NCI-H146 treated with DMSO at 0.1 percent for 48 hours (cell line): ENCODE data around the gene FAM120A.

ENCODE experiments used
- DNase-seq: peaks from one replicate; lab custom pipeline; 2025; ENCODE audit not compliant: unreplicated experiment; lab: John Stamatoyannopoulos, UW

The FAM120A gene

GRCh38 chr9:93470391-93470790 is 18.9 kb downstream of the FAM120A start:
- DNase-seq, result no peak

GRCh38 chr9:93471124-93471523 is 19.6 kb downstream of the FAM120A start:
- no peak for DNase-seq

GRCh38 chr9:93473411-93473810 is 21.9 kb downstream of the FAM120A start:
- no peak for DNase-seq

GRCh38 chr9:93475108-93475507 is 23.6 kb downstream of the FAM120A start:
- DNase-seq, result no peak

- DNase-seq, result no peak
Measured at GRCh38 chr9:93475856-93476255, 24.4 kb downstream of the FAM120A start.

- no peak for DNase-seq
Measured at GRCh38 chr9:93476924-93477323, 25.4 kb downstream of the FAM120A start.

- DNase-seq, result no peak
Measured at GRCh38 chr9:93477397-93477796, 25.9 kb downstream of the FAM120A start.

GRCh38 chr9:93479726-93480125 is 28.2 kb downstream of the FAM120A start:
- no peak for DNase-seq

- no peak for DNase-seq
Measured at GRCh38 chr9:93480262-93480661, 28.8 kb downstream of the FAM120A start.

GRCh38 chr9:93480728-93481324 is 29.3 kb downstream of the FAM120A start:
- no peak for DNase-seq

- DNase-seq, result no peak
Measured at GRCh38 chr9:93483497-93483896, 32.0 kb downstream of the FAM120A start.

GRCh38 chr9:93486268-93486667 is 34.8 kb downstream of the FAM120A start:
- DNase-seq, result no peak

GRCh38 chr9:93488244-93488643 is 36.8 kb downstream of the FAM120A start:
- no peak for DNase-seq

GRCh38 chr9:93491593-93492232 is 40.2 kb downstream of the FAM120A start:
- no peak for DNase-seq

- no peak for DNase-seq
Measured at GRCh38 chr9:93492327-93492726, 40.8 kb downstream of the FAM120A start.

GRCh38 chr9:93493949-93494348 is 42.5 kb downstream of the FAM120A start:
- no peak for DNase-seq

GRCh38 chr9:93496285-93496684 is 44.8 kb downstream of the FAM120A start:
- DNase-seq, result no peak

GRCh38 chr9:93500571-93501298 is 49.2 kb downstream of the FAM120A start:
- no peak for DNase-seq

- no peak for DNase-seq
Measured at GRCh38 chr9:93501406-93501805, 49.9 kb downstream of the FAM120A start.

- DNase-seq, result no peak
Measured at GRCh38 chr9:93503381-93503780, 51.9 kb downstream of the FAM120A start.

GRCh38 chr9:93505541-93506132 is 54.2 kb downstream of the FAM120A start:
- no peak for DNase-seq

- DNase-seq, result no peak
Measured at GRCh38 chr9:93507768-93508167, 56.3 kb downstream of the FAM120A start.
